Muscle of back (tissue), 11 donors: ENCODE results near the gene SSTR1. TPM values are rescaled to one million over a fixed set of nuclear protein-coding genes. Genes with fewer than 3 reads are reported as not detected.

ENCODE experiments used
- DNase-seq, 3 donors: peaks; one replicate each; pipeline versions ENCODE4 v3.0.0 to v3.0.0-alpha.2; 2013
- polyA plus RNA-seq, 10 donors: library from polyadenylated mRNA; unstranded; fragments of 120-200 nt; gene quantifications; one replicate each; pipeline ENCODE4 v1.2.1, GENCODE V29; 2013; ENCODE audit not compliant: insufficient read length in 10 of 10

SSTR1 gene
- polyA plus RNA-seq, 10 donors = 0.10 to 3.4 (median 0.24) TPM

- no peak for DNase-seq
Measured at GRCh38 chr14:38233218-38233617, 25.5 kb downstream of the SSTR1 start.

GRCh38 chr14:38238332-38238731, 30.6 kb downstream of the SSTR1 start:
- no peak for DNase-seq

- DNase-seq = no peak
Measured at GRCh38 chr14:38238878-38239277, 31.2 kb downstream of the SSTR1 start.

- DNase-seq = no peak
Measured at GRCh38 chr14:38243696-38244240, 36.1 kb downstream of the SSTR1 start.

GRCh38 chr14:38248321-38249028, 40.8 kb downstream of the SSTR1 start:
- no peak for DNase-seq

GRCh38 chr14:38250331-38250730, 42.6 kb downstream of the SSTR1 start:
- no peak for DNase-seq

GRCh38 chr14:38252066-38252710, 44.5 kb downstream of the SSTR1 start:
- no peak for DNase-seq

- DNase-seq = no peak
Measured at GRCh38 chr14:38253676-38254075, 46.0 kb downstream of the SSTR1 start.

- peak in 2 of 3 donors; percentile 0 to 50 for DNase-seq
Measured at GRCh38 chr14:38254571-38255407, 47.1 kb downstream of the SSTR1 start.

- DNase-seq = peak in 1 of 3 donors; percentile 30
Measured at GRCh38 chr14:38255408-38255672, 47.6 kb downstream of the SSTR1 start.

- peak; percentile 66 to 94 (median 75) for DNase-seq
Measured at GRCh38 chr14:38255673-38256532, 48.2 kb downstream of the SSTR1 start, which contains the start of gene CLEC14A. TSS of gene CLEC14A (minus strand) at chr14:38256093. CDS start at chr14:38256022, 71 bp downstream.

- DNase-seq = no peak
Measured at GRCh38 chr14:38256533-38256840, 48.8 kb downstream of the SSTR1 start.

- no peak for DNase-seq
Measured at GRCh38 chr14:38257507-38257906, 49.8 kb downstream of the SSTR1 start.

- DNase-seq = no peak
Measured at GRCh38 chr14:38261620-38262019, 53.9 kb downstream of the SSTR1 start.

Other genes with a start within 250 kb of the SSTR1 start
- gene CLEC14A, start 48.2 kb downstream of the SSTR1 start, polyA plus RNA-seq = 10 to 100 TPM; 19.8 to 31.2 (median 24.9) TPM